Measurements from ENCODE around the gene CDK2.

GRCh38 chr12:56013482-56013881 is 46.9 kb downstream of the CDK2 start:
- TF ChIP-seq POLR2A (IDR thresholded peaks at IDR 0.05): no peak
- no peak for TF ChIP-seq CTCF (IDR thresholded peaks at IDR 0.05)
